H1 (cell line): Measurements from ENCODE around the gene SRSF1. TPM values are rescaled to one million over a fixed set of nuclear protein-coding genes. Genes with fewer than 3 reads are reported as not detected.

Experiments used
- CTCF ChIA-PET: fragments of 300-600 bp; sonication (Branson Sonifier 250); formaldehyde crosslinking; loops from one replicate; lab custom pipeline; 2021; ENCODE audit not compliant: partially characterized antibody; lab: Charles Lee
- POLR2A ChIA-PET: fragments of 300-600 bp; sonication (Branson Sonifier 250); formaldehyde crosslinking; loops from one replicate; lab custom pipeline; 2021; ENCODE audit warnings: inconsistent platforms; ENCODE audit not compliant: partially characterized antibody; lab: Charles Lee
- DNase-seq, 2 experiments: peaks; one replicate each; pipeline versions ENCODE4 v3.0.0 to v3.0.0-alpha.2; 2010 to 2022; ENCODE audit warnings: low spot score in 2 of 2, low read depth in 1 of 2, mixed read lengths in 1 of 2
- FAIRE-seq: peaks from 2 replicates; lab custom pipeline; 2011; peaks lifted over from hg19 to GRCh38; lab: Jason Lieb, UNC
- H2AFZ ChIP-seq: 2 replicates; pipeline ENCODE4 v1.8.1; 2012; ENCODE audit warnings: low read length, inconsistent platforms
- H2AK5ac ChIP-seq: 2 replicates; pipeline ENCODE4 v1.6.1; 2013; ENCODE audit warnings: low read depth, low read length
- H2BK120ac ChIP-seq: replicated peaks from 2 replicates; pipeline ENCODE3; 2013; ENCODE audit warnings: low read depth, low read length, inconsistent platforms
- H2BK12ac ChIP-seq: 2 replicates; pipeline ENCODE4 v1.6.1; 2013; ENCODE audit warnings: low read depth, low read length
- H2BK15ac ChIP-seq: 2 replicates; pipeline ENCODE4 v1.6.1; 2013; ENCODE audit warnings: low read length
- H2BK20ac ChIP-seq: 2 replicates; pipeline ENCODE4 v1.6.1; 2013; ENCODE audit warnings: low read length
- H2BK5ac ChIP-seq: 2 replicates; pipeline ENCODE4 v1.6.1; 2013; ENCODE audit warnings: low read depth, low read length
- H3K14ac ChIP-seq: 2 replicates; pipeline ENCODE4 v1.6.1; 2013; ENCODE audit warnings: inconsistent platforms; ENCODE audit not compliant: insufficient read length
- H3K18ac ChIP-seq: 2 replicates; pipeline ENCODE4 v1.6.1; 2013; ENCODE audit warnings: low read length; ENCODE audit errors: extremely low read depth
- H3K23ac ChIP-seq: 2 replicates; pipeline ENCODE4 v1.6.1; 2013; ENCODE audit warnings: inconsistent platforms; ENCODE audit not compliant: insufficient read length
- H3K23me2 ChIP-seq: 2 replicates; pipeline ENCODE4 v1.6.1; 2013; ENCODE audit warnings: low read depth, low read length
- H3K27ac ChIP-seq: 2 replicates; pipeline ENCODE4 v1.6.1; 2011; ENCODE audit warnings: low read depth, low read length, inconsistent platforms
- H3K27me3 ChIP-seq, 4 experiments: replicated peaks in 1 of 4; 1 replicate in 1 of 4; 2 replicates in 3 of 4; pipeline versions ENCODE4 v1.6.1 to v1.8.1; 2011 to 2013; ENCODE audit warnings: low read length in 3 of 4, mild to moderate bottlenecking in 3 of 4, inconsistent platforms in 2 of 4, mixed read lengths in 2 of 4, moderate library complexity in 1 of 4; ENCODE audit not compliant: control insufficient read depth in 3 of 4, insufficient read depth in 3 of 4; ENCODE audit errors: extremely low read depth in 1 of 4
- H3K36me3 ChIP-seq, 4 experiments: 2 replicates each; pipeline versions ENCODE4 v1.6.1 to v1.8.1; 2011 to 2013; ENCODE audit warnings: mild to moderate bottlenecking in 4 of 4, low read length in 3 of 4, moderate library complexity in 2 of 4, control low read depth in 1 of 4, inconsistent platforms in 1 of 4; ENCODE audit not compliant: insufficient read depth in 4 of 4, control insufficient read depth in 2 of 4
- H3K4ac ChIP-seq: replicated peaks from 2 replicates; pipeline ENCODE3; 2013; ENCODE audit warnings: low read length, low read depth, mixed read lengths, inconsistent platforms; ENCODE audit not compliant: insufficient read length
- H3K4me1 ChIP-seq, 4 experiments: replicated peaks in 1 of 4; 1 replicate in 1 of 4; 2 replicates in 3 of 4; pipeline versions ENCODE4 v1.6.1 to v1.8.1; 2011 to 2013; ENCODE audit warnings: low read length in 3 of 4, inconsistent platforms in 2 of 4, mixed read lengths in 1 of 4; ENCODE audit not compliant: insufficient read depth in 4 of 4, control insufficient read depth in 3 of 4
- H3K4me2 ChIP-seq, 2 experiments: 2 replicates each; pipeline versions ENCODE4 v1.6.1 to v1.8.1; 2011 to 2013; ENCODE audit warnings: low read depth in 2 of 2, low read length in 2 of 2, control low read depth in 1 of 2, inconsistent platforms in 1 of 2, mild to moderate bottlenecking in 1 of 2; ENCODE audit not compliant: insufficient read depth in 1 of 2
- H3K4me3 ChIP-seq, 4 experiments: fragments of 200-600, 300-600 bp in 1 of 4; sonication (generic), shearing (Covaris generic), sonication (Bioruptor Twin) in 1 of 4; 2 replicates each; pipeline versions ENCODE4 v1.5.1 to v1.8.1; 2011 to 2016; ENCODE audit warnings: low read length in 4 of 4, low read depth in 3 of 4, control low read depth in 2 of 4, inconsistent platforms in 2 of 4, mild to moderate bottlenecking in 2 of 4, mixed read lengths in 1 of 4, moderate library complexity in 1 of 4; ENCODE audit not compliant: insufficient read depth in 2 of 4; ENCODE audit errors: extremely low read depth in 1 of 4
- H3K56ac ChIP-seq: replicated peaks from 2 replicates; pipeline ENCODE3; 2013; ENCODE audit warnings: low read depth, mild to moderate bottlenecking, mixed read lengths, low read length, inconsistent platforms; ENCODE audit not compliant: insufficient read length
- H3K79me1 ChIP-seq: 2 replicates; pipeline ENCODE4 v1.6.1; 2013; ENCODE audit warnings: low read depth, low read length, control low read depth
- H3K79me2 ChIP-seq, 2 experiments: 2 replicates each; pipeline versions ENCODE4 v1.6.1 to v1.8.1; 2012 to 2013; ENCODE audit warnings: low read length in 2 of 2, mild to moderate bottlenecking in 2 of 2, inconsistent platforms in 1 of 2; ENCODE audit not compliant: insufficient read depth in 2 of 2, control insufficient read depth in 1 of 2
- H3K9ac ChIP-seq, 4 experiments: replicated peaks in 1 of 4; 1 replicate in 1 of 4; 2 replicates in 3 of 4; pipeline versions ENCODE4 v1.6.1 to v1.8.1; 2011 to 2013; ENCODE audit warnings: low read depth in 3 of 4, low read length in 3 of 4, control low read depth in 2 of 4, mild to moderate bottlenecking in 2 of 4, moderate library complexity in 2 of 4, inconsistent platforms in 1 of 4; ENCODE audit errors: extremely low read depth in 1 of 4
- H3K9me3 ChIP-seq, 2 experiments: 2 replicates each; pipeline versions ENCODE4 v1.6.1 to v1.8.1; 2012 to 2013; ENCODE audit warnings: mild to moderate bottlenecking in 2 of 2, moderate library complexity in 2 of 2, control low read depth in 1 of 2, inconsistent platforms in 1 of 2, low read depth in 1 of 2, low read length in 1 of 2, mixed read lengths in 1 of 2; ENCODE audit not compliant: insufficient read depth in 2 of 2
- H4K20me1 ChIP-seq, 2 experiments: replicated peaks in 1 of 2; 2 replicates each; pipeline versions ENCODE3 to v1.8.1; 2011 to 2013; ENCODE audit warnings: inconsistent platforms in 2 of 2, low read length in 2 of 2, mild to moderate bottlenecking in 1 of 2; ENCODE audit not compliant: insufficient read depth in 2 of 2, control insufficient read depth in 1 of 2
- H4K5ac ChIP-seq: 2 replicates; pipeline ENCODE4 v1.6.1; 2013; ENCODE audit warnings: low read length, low read depth, mixed read lengths, inconsistent platforms; ENCODE audit not compliant: insufficient read length
- H4K8ac ChIP-seq: 2 replicates; pipeline ENCODE4 v1.8.0; 2013; ENCODE audit warnings: mild to moderate bottlenecking, moderate library complexity, low read length, inconsistent platforms; ENCODE audit not compliant: insufficient read depth; ENCODE audit errors: extremely low read depth
- H4K91ac ChIP-seq: replicated peaks from 2 replicates; pipeline ENCODE3; 2013; ENCODE audit warnings: low read length, mixed read lengths, inconsistent platforms; ENCODE audit not compliant: insufficient read length
- RNF2 ChIP-seq: fragments of 200-900, 300-1000 bp; sonication (generic); IDR thresholded peaks from 2 replicates; pipeline ENCODE4 v1.7.1; 2016; ENCODE audit warnings: borderline replicate concordance, low read depth, mild to moderate bottlenecking, antibody characterized with exemption, low read length; ENCODE audit not compliant: poor library complexity, severe bottlenecking; ENCODE audit errors: missing control alignments
- WGBS, 2 experiments: shearing (Covaris generic) in 1 of 2; methylation state at CpG; one replicate each; pipeline versions ENCODE4 v1.1.6 to v1.1.7; 2013 to 2015; ENCODE audit warnings: low lambda C conversion rate in 2 of 2, mixed read lengths in 2 of 2, inconsistent platforms in 1 of 2, low coverage in 1 of 2, missing lambda C conversion rate in 1 of 2; ENCODE audit not compliant: insufficient replicate concordance in 2 of 2, insufficient coverage in 1 of 2, insufficient read length in 1 of 2; ENCODE audit errors: extremely low coverage in 1 of 2, missing lambda C conversion rate in 1 of 2; 5-methylcytosine and 5-hydroxymethylcytosine counted together
- polyA plus RNA-seq, 7 experiments: library from polyadenylated mRNA; depleted of rRNA in 3 of 7; stranded (reverse) in 5 of 7; unstranded in 2 of 7; fragments of >200 nt in 5 of 7; fragments of 200-250 nt in 2 of 7; gene quantifications; 1 replicate in 5 of 7; 2 replicates in 1 of 7; 4 replicates in 1 of 7; pipeline versions ENCODE4 v1.2.1 to v1.2.3, GENCODE V29; 2011 to 2013; ENCODE audit warnings: missing spikeins in 2 of 7, mixed read lengths in 2 of 7
- total RNA-seq: library from RNA; stranded (reverse); fragmentation: NEBNext Ultra II Directional; extraction: Animal tissue kit (Norgen Biotek cat#: 25700); gene quantifications from 2 replicates; pipeline ENCODE4 v1.2.1, GENCODE V29; 2021

Gene SRSF1
- total and polyA plus RNA-seq, 2 of the 8 experiments (the other 6 are each of a cell fraction or from before 2014, with no cell fraction given) = 149 to 429 TPM

DNA sequence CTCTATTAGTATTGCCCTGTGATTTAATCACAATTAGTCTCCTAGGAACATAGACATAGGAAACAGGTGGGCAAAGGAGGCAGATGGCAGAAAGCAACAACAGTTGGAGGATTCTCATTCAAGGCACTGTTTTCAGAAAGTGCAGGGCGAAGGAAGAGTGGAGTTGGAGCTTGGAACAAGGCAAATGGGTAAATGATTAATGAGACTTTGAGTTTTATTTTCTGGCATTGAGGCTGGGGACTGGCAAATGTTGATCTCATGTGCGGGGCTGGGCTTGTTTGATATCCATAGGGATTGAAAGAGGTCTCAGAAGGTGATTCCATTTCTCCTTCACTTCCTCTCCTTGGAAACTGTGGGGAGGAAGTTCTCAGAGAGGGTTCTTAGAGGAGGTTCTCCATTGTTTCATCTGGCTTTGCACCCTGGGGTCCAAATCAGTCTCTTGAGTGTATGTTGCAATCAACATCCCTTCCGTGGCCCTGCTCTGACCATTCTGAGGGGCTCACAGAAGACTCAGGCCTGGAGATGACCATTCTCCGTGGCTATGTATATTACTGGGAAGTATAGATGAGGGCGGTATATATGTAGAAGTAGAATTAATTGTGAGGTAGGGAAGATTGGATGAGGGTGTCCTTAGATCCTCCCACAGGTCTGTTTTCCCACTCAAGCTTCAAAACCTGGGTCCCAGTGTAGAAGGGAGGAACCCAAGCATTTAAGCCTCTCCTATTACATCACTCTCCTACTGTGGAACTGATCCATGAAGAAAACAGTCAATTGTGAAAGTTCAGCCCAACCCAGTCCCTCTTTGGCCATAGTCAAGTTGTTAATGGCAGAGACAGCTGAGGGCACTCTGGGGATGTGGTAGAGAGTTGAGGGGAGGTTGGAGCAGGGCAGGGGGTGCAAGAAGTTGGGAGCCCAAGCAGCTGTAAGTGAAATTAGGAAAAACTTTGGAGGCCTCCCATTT is 36.5 kb upstream of the SRSF1 start:
- Histone ChIP-seq H2BK20ac (no peak overlapping the region), H3K79me1 (no peaks in the 10 kb centered on the region), H3K18ac (no peak overlapping the region), H2AK5ac (no peak overlapping the region), H4K20me1 (no peaks in the 10 kb centered on the region), H3K4ac (no peak overlapping the region), H3K27me3 (0 out of 7 replicates have a peak, but pooled peaks cover 0 to 2% (median 0%) of the 10 kb centered on the region in 4 experiments), H3K4me3 (no peak overlapping the region), H3K36me3 (no peaks in the 10 kb centered on the region), H3K79me2 (no peaks in the 10 kb centered on the region), H2BK15ac (no peak overlapping the region), H3K9me3 (no peaks in the 10 kb centered on the region), H3K4me1 (peaks cover 0 to 7% (median 4%) of the 10 kb centered on the region in 4 experiments; a peak in 3 of 7 replicates), H3K23me2 (no peaks in the 10 kb centered on the region), H3K56ac (no peak overlapping the region), H2BK12ac (no peak overlapping the region), H3K9ac (no peak overlapping the region), H4K5ac (no peak overlapping the region), H3K27ac (no peak overlapping the region), H2AFZ (no peak overlapping the region), H2BK120ac (no peak overlapping the region), H3K4me2 (no peak overlapping the region), H4K8ac (no peak overlapping the region), H3K14ac (no peak overlapping the region), H4K91ac (no peak overlapping the region), H3K23ac (no peak overlapping the region), H2BK5ac (no peak overlapping the region)
- CTCF ChIA-PET = interaction anchor here (0.5 to 1.4 kb wide), 2 partner anchors 16 to 18 kb away, joined by 3 to 4 read pairs; no protein-coding TSS in a partner anchor
- 86 to 100% methylated on average over 1 to 5 of the region's 5 CpGs for WGBS, 2 experiments
- DNase-seq = no peak
- FAIRE-seq = no peak
- POLR2A ChIA-PET = interaction anchor here (2.3 kb wide), 1 partner anchor 40 kb away, joined by 8 read pairs; the partner anchor contains the start of gene DYNLL2
- no peak for TF ChIP-seq RNF2
